HG02623 (cell line): ENCODE data around the gene CMC2.

Experiments
- ATAC-seq: cut with Tn5 transposase; IDR thresholded peaks from one replicate; pipeline ENCODE4 v1.9.1; 2021; ENCODE audit warnings: moderate library complexity; ENCODE audit not compliant: unreplicated experiment

Gene CMC2

GRCh38 chr16:80938004-80938878 lies 68.4 kb downstream of the CMC2 start:
- ATAC-seq, result no peak

- ATAC-seq, result no peak
Observed at GRCh38 chr16:80936410-80936809, 70.3 kb downstream of the CMC2 start.

GRCh38 chr16:80935691-80936090 lies 71.0 kb downstream of the CMC2 start:
- no peak for ATAC-seq

- no peak for ATAC-seq
Observed at GRCh38 chr16:80932708-80933095, 74.0 kb downstream of the CMC2 start.

GRCh38 chr16:80931801-80932707 lies 74.6 kb downstream of the CMC2 start:
- ATAC-seq, result no peak

- ATAC-seq, result no peak
Observed at GRCh38 chr16:80924372-80924978, 82.2 kb downstream of the CMC2 start.

- no peak for ATAC-seq
Observed at GRCh38 chr16:80923356-80923755, 83.3 kb downstream of the CMC2 start.
